AG09309 (cell line): ENCODE results near the gene GRK6.

Source experiments
- DNase-seq: peaks from one replicate; pipeline ENCODE4 v3.0.0-alpha.2; 2010; ENCODE audit warnings: low read depth
- H3K4me3 ChIP-seq: 2 replicates; pipeline ENCODE4 v1.5.1; 2011; ENCODE audit warnings: mild to moderate bottlenecking, low read depth, low read length, moderate library complexity; ENCODE audit not compliant: control insufficient read depth
- CTCF ChIP-seq: IDR thresholded peaks from 2 replicates; pipeline ENCODE4 v1.5.1; 2011; ENCODE audit warnings: mild to moderate bottlenecking, low read depth, low read length, inconsistent platforms; ENCODE audit not compliant: insufficient read depth, control insufficient read depth; ENCODE audit errors: missing control alignments

GRK6 gene

GRCh38 chr5:177447611-177448243, 21.3 kb downstream of the GRK6 start:
- DNase-seq, result no peak
- TF ChIP-seq CTCF, result no peak
- H3K4me3 ChIP-seq, result peak overlapping the region; percentile 63

GRCh38 chr5:177448244-177448950, 21.9 kb downstream of the GRK6 start:
- TF ChIP-seq CTCF, result no peak
- DNase-seq, result no peak
- H3K4me3 ChIP-seq, result no peak overlapping the region

- TF ChIP-seq CTCF, result no peak
- H3K4me3 ChIP-seq, result no peak overlapping the region
- DNase-seq, result no peak
Measured at GRCh38 chr5:177449140-177450061, 22.9 kb downstream of the GRK6 start.

- no peak for DNase-seq
- TF ChIP-seq CTCF, result no peak
- no peak overlapping the region for H3K4me3 ChIP-seq
Measured at GRCh38 chr5:177450667-177451424, 24.4 kb downstream of the GRK6 start.

GRCh38 chr5:177452688-177453638, 26.5 kb downstream of the GRK6 start:
- no peak for DNase-seq
- TF ChIP-seq CTCF, result no peak
- no peak overlapping the region for H3K4me3 ChIP-seq
